VCaP (cell line): Measurements from ENCODE around the gene CLIP4.
A peak's percentile ranks its signal among the peaks of the same experiment; 100 is the strongest.

Experiments
- H3K27ac ChIP-seq: fragments of 450-650 bp; 2 replicates; pipeline ENCODE4 v1.5.1; 2017
- TF ChIP-seq, protein P1 (sequence below): fragments of 450-650 bp; conservative IDR thresholded peaks from 2 replicates; pipeline ENCODE4 v1.5.1; 2017; ENCODE audit warnings: mild to moderate bottlenecking, moderate library complexity

Gene CLIP4

DNA sequence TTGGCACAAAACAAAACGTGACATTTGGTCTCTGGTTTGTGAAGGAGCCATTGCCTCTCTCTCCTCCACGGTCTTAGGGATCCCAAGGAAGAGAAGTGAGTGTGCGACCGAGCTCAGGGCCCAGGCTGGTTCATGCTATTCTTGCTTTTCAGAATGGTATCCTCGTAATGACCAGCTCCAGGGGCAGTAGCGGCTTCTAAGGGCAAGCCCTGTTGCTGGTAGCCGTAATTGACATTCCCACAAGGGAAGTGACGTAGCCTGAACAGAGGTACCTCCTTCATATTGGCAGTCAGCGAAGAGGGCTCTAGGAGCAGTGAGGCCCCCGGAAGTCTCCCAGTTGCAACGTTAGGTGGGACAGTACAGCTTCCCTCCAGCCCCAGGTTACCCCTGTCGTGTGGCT, 77.9 kb downstream of the CLIP4 start:
- H3K27ac ChIP-seq: no peak overlapping the region

DNA sequence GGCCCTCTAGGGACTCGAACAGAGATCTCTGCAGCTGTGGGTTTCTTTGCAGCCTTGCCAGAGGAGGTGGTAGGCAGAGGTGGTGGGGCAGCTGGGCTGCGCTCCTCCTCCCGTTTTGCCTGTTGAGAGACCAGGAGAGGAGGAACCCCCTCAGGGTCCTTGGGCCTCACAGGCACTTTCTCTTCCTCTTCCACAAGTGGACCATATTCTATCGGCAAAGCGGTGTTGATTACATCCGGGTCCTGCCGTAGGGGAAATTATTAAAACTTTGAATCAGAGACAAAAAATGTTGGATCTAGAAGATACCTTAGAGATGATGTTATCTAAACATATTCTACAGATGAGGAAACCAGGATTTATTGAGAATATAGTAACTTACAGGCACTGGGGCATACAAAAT, 78.5 kb downstream of the CLIP4 start:
- TF ChIP-seq, protein P1, sequence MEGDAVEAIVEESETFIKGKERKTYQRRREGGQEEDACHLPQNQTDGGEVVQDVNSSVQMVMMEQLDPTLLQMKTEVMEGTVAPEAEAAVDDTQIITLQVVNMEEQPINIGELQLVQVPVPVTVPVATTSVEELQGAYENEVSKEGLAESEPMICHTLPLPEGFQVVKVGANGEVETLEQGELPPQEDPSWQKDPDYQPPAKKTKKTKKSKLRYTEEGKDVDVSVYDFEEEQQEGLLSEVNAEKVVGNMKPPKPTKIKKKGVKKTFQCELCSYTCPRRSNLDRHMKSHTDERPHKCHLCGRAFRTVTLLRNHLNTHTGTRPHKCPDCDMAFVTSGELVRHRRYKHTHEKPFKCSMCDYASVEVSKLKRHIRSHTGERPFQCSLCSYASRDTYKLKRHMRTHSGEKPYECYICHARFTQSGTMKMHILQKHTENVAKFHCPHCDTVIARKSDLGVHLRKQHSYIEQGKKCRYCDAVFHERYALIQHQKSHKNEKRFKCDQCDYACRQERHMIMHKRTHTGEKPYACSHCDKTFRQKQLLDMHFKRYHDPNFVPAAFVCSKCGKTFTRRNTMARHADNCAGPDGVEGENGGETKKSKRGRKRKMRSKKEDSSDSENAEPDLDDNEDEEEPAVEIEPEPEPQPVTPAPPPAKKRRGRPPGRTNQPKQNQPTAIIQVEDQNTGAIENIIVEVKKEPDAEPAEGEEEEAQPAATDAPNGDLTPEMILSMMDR: no peak
- no peak overlapping the region for H3K27ac ChIP-seq

More for the DNA sequence above, 77.9 kb downstream of the CLIP4 start:
- TF ChIP-seq, protein P1: no peak

DNA sequence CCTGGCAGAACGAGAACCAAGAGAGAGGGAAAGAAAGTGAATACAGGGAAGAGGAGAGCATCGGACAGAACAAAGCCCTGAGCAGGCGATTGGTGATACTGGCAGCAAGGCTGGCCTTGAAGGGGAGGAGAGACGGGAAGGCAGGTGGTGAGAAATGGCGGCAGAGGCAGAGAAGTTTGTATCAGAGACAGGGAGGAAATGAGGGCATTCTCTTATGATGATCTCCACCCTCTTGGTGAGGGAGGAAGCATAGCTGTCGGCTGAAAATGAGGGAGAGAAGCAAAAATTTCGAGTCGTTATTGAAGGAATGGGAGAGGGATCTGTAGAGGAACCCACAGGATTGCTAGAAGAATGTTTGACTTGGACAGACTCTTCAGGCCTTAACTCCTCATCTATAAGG, 80.6 kb downstream of the CLIP4 start:
- TF ChIP-seq, protein P1: no peak

DNA sequence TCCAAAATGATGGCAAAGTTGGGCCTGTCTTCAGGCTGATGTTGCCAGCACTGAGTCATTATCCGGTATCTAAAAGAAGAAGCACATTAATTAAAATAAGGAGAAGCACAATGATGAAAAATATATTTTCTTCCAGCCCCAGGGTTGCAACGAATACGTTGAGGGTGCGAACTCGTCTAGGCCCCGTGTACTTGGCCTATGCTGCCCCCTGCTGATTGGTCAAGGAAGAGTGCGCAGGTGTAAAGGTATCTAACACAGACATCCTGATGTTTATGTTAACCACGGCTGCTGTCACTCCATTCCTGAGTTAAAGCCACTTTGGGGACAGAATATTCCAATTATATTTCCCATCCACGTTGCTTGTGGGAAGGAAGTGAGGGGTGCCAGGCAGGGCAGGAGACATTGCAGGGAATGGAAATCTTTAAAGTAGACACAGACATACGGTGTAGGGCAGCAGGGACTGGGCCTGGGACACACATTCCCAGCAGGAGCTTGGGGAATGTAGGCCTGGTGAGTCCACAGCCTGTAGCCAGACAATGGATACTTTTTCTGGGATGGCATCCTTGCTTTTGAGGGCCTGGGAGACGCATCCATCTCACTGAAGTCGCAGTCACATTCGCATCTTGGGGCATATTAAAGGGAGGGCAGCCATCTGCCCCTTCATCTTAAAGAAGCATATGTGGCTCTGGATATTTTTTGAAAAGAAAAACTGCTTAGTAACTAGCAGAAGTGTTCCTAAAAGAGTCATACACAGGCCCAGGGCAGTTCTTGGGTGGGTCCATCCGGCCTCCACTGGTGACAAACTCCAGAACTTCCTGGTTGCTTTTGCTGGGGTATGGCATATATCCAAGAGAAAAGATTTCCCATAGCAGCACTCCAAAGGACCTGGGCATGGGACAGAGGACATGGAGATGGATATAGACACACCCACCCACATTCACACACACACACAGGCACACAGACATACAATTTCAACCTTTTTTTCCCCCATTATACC, 81.9 kb downstream of the CLIP4 start:
- TF ChIP-seq, protein P1: peak; percentile 89
- H3K27ac ChIP-seq: no peak overlapping the region

More for the DNA sequence above, 80.6 kb downstream of the CLIP4 start:
- H3K27ac ChIP-seq: no peak overlapping the region

DNA sequence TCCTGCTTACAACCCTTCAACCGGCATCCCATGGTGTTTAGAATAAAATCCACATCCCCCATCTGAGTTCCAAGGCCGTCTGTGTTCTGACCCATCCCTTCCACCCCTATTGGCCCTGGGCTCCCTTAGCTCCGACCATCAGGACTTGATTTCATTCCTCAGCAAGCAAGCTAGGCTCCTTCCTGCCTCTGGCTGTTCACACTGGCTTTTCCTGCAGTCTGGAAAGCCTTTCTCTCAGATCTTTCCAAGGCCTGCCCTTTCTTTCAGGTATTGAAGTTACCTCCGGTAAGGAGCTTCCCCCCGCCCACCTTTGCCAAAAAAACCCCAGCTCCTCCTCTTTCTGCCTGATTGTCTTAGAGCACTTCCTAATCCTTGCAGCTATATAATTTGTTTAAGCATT, 86.8 kb downstream of the CLIP4 start:
- TF ChIP-seq, protein P1: no peak

DNA sequence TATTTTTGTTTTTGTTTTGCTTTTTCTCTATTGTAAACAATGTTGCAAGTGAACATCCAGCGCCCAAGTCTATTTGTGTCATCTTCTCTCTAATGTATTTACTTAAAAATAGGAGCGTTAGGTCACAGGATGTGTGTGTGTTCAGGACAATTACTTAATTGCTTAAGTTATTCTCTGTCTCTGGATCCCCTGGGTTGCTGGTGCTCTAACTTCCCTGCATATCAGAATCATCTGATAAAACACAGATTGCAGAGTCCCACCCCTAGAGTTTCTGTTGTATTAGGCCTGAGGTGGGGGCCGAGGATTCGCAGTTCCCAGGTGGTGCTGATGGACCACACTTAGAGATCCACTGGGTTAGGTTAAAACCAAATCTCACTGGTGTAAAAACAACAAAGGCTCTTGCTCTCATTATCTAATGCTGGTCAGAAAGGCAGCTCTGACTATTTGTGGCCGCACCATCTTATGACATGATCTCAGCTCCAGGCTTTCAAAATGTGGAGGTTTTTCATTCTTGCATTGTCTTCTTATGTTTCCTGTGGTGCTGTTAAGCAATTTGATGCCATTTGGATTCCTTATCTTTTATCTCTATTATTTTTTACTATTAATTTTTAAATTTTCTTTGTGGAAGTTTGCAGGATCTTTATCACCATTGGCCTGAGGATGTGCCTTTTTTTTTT, 87.7 kb downstream of the CLIP4 start:
- TF ChIP-seq, protein P1: no peak
- no peak overlapping the region for H3K27ac ChIP-seq

More for the DNA sequence above, 86.8 kb downstream of the CLIP4 start:
- no peak overlapping the region; the same call in 1 of the 2 replicates for H3K27ac ChIP-seq

DNA sequence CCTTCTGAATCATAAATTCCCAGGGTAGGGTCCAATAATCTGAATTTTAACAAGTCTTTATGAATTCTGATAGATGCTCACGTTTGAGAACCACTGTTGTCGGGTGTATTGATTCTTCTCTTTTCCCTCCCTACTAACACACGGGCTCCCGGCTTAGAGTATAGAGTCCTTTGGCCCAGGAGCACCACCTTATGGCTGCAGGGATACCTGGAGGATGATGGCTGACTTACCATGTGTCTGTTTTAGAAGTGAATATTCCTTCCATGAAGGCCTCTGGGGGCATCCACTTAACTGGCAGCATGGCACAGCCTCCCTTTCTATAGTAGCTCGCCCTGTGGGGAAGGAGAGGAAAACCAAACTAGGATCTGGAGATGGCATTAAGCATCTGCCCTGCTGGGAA, 91.7 kb downstream of the CLIP4 start:
- no peak overlapping the region for H3K27ac ChIP-seq
- TF ChIP-seq, protein P1: no peak
